Measurements from ENCODE around the gene ERO1A. TPM values are rescaled to one million over a fixed set of nuclear protein-coding genes. Genes with fewer than 3 reads are reported as not detected.
"Not testable (repeated sequence)": the region's sequence is repeated elsewhere in the genome, so short reads cannot be mapped to it uniquely, and the experiment has no call there.

The ERO1A gene, protein sequence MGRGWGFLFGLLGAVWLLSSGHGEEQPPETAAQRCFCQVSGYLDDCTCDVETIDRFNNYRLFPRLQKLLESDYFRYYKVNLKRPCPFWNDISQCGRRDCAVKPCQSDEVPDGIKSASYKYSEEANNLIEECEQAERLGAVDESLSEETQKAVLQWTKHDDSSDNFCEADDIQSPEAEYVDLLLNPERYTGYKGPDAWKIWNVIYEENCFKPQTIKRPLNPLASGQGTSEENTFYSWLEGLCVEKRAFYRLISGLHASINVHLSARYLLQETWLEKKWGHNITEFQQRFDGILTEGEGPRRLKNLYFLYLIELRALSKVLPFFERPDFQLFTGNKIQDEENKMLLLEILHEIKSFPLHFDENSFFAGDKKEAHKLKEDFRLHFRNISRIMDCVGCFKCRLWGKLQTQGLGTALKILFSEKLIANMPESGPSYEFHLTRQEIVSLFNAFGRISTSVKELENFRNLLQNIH
- 30.2 TPM for total RNA-seq

GRCh38 chr14:52695481-52696091 lies at the start of gene ERO1A:
Gene ERO1A (minus strand): TSS chr14:52695558. CDS start chr14:52695481, 77 bp downstream.
- DNase-seq (ENCODE audit: low read depth in 2 of 3, low spot score in 2 of 3), result peak; percentile 30 to 80 (median 69)

GRCh38 chr14:52741865-52742264 lies 46.5 kb upstream of the ERO1A start:
- DNase-seq (ENCODE audit: low read depth in 2 of 3, low spot score in 2 of 3), result peak; percentile 10 to 18 (median 12)

- DNase-seq (ENCODE audit: low read depth in 2 of 3, low spot score in 2 of 3), result no peak
These were observed 45.4 kb upstream of the ERO1A start for GRCh38 chr14:52740751-52741150.

DNA sequence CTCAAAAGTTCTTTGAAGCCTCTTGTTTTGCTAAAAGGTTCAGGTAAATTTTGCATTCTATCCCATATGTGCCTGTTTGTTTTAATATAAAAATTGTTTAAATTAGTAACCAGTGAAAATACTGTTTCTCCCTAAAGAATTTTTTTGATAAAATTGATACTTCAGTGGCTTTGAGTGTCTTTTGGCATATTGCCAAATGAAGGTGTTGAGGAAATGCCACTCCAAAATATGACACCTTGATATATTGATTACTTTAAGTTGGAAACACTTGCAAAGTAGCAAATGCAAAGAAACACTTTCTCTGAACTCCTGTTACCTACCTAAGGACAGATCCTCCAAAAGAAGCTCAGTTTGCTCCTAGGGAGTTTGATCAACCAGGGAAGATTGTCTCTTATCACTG lies 43.1 kb upstream of the ERO1A start:
- no peak for DNase-seq (ENCODE audit: low read depth in 2 of 3, low spot score in 2 of 3)

DNA sequence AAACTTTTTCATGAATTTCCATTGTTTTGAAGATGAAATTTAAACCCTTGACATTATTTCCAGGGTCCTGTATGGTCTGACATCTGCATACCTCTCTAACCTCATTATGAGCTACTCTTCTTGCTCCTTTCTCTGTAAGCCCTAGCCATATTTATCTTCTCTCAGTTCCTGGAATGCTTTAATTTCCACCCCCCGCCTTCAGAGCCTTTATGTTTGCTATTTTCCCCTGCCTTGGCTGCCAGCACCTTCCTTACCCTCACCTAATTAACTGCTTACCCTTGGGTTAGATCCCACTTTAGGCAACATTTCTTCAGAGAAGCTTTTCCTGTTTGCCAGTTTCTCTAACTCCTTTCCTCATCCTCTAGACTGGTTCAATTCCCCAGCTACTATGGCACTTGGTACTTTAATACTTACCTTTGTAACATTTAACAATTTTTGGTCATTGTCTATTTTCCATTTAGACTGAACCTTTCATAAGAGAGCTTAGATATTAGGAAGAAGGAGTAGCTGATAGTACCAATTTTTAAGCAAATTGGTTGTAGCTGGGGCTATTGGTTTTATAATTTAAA lies 40.6 kb upstream of the ERO1A start:
- no peak for DNase-seq (ENCODE audit: low read depth in 2 of 3, low spot score in 2 of 3)

DNA sequence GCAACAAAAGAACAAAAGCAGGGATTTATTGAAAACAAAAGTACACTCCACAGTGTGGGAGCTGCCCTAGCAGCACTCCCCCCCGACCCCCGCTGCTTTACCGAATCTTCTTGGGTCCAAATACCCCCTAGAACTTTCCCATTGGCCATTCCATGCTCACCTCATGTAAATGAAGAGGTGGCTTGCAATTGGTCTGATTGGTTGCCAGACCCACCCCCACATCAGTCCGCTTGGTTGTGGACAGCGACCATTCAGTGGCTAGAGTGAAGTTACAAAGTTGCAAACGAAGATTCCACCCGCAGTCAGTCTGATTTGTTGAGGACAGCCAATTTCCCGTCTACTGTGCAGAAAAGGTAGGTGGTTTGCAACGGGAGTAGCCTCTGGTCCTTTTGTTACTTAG lies 38.5 kb upstream of the ERO1A start:
- DNase-seq (ENCODE audit: low read depth in 2 of 3, low spot score in 2 of 3), result no peak

- DNase-seq (ENCODE audit: low read depth in 2 of 3, low spot score in 2 of 3), result peak in 1 of 3 donors; percentile 13
These were observed 35.4 kb upstream of the ERO1A start for GRCh38 chr14:52730709-52731111.

- DNase-seq (ENCODE audit: low read depth in 2 of 3, low spot score in 2 of 3), result peak; percentile 96 to 98 (median 98)
These were observed 34.8 kb upstream of the ERO1A start, which contains the start of gene STYX for GRCh38 chr14:52729925-52730708. Gene STYX (plus strand): TSS chr14:52730166. CDS start chr14:52730475, 309 bp downstream.

DNA sequence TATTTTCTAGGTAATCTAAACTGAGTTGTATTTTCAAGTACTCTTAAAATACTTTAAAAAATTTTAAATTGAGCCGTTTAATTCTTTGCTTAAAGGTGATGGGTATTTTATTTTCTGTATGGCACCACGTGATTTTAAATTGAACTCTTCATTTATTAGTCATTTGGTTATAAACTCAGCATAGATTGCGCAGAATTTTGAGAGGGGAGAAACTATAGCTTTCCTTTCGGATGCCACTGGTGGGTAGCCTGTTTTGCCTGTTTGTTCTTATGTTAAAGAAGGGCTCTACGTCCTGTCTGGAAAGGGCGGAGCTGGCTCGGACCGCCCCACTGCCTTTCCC lies 34.2 kb upstream of the ERO1A start:
- no peak for DNase-seq (ENCODE audit: low read depth in 2 of 3, low spot score in 2 of 3)

GRCh38 chr14:52729035-52729434 lies 33.7 kb upstream of the ERO1A start:
- not testable (repeated sequence) for DNase-seq (ENCODE audit: low read depth in 2 of 3, low spot score in 2 of 3)

DNA sequence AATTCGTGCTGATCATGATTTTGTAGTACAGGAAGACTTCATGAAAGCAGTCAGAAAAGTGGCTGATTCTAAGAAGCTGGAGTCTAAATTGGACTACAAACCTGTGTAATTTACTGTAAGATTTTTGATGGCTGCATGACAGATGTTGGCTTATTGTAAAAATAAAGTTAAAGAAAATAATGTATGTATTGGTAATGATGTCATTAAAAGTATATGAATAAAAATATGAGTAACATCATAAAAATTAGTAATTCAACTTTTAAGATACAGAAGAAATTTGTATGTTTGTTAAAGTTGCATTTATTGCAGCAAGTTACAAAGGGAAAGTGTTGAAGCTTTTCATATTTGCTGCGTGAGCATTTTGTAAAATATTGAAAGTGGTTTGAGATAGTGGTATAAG lies 32.2 kb upstream of the ERO1A start:
- DNase-seq (ENCODE audit: low read depth in 2 of 3, low spot score in 2 of 3), result not testable (repeated sequence)

GRCh38 chr14:52724360-52724644 lies 28.9 kb upstream of the ERO1A start:
- no peak for DNase-seq (ENCODE audit: low read depth in 2 of 3, low spot score in 2 of 3)

GRCh38 chr14:52723514-52724359 lies 28.4 kb upstream of the ERO1A start:
- DNase-seq (ENCODE audit: low read depth in 2 of 3, low spot score in 2 of 3), result no peak

DNA sequence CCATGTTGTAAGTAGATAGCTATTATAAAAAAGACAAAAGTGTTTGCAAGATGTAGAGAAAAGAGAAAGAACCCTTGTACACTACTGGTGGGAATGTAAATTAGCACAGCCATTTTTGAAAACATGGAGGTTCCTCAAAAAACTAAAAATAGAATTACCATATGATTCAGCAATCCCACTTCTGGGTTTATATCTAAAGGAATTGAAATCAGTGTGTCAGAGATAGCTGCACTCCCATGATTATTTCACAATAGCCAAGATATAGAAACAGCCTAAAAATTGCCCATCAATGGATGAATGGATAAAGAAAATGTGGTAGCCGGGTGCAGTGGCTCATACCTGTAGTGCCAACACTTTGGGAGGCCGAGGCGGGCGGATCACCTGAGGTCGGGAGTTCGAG lies 20.8 kb upstream of the ERO1A start:
- no peak for DNase-seq (ENCODE audit: low read depth in 2 of 3, low spot score in 2 of 3)

DNA sequence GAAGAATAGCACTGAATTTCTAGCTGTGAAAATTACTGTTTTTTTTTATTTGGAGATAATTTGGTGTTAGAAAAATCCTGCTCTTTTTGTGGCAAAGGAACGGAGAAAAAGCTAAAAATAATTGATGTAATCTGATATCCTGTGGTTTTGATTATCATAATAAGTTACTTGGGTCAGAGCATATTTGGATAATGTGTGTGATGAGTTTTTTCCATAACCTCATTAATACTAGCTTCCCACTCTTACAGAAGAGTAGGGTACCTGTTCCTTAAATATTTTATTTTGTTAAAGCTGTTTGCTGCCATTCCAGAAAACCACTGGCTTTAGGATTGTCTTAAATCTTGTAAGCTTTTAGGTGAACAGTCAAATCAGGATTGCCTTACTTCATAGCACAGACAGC lies 16.3 kb upstream of the ERO1A start:
- DNase-seq (ENCODE audit: low read depth in 2 of 3, low spot score in 2 of 3), result no peak

DNA sequence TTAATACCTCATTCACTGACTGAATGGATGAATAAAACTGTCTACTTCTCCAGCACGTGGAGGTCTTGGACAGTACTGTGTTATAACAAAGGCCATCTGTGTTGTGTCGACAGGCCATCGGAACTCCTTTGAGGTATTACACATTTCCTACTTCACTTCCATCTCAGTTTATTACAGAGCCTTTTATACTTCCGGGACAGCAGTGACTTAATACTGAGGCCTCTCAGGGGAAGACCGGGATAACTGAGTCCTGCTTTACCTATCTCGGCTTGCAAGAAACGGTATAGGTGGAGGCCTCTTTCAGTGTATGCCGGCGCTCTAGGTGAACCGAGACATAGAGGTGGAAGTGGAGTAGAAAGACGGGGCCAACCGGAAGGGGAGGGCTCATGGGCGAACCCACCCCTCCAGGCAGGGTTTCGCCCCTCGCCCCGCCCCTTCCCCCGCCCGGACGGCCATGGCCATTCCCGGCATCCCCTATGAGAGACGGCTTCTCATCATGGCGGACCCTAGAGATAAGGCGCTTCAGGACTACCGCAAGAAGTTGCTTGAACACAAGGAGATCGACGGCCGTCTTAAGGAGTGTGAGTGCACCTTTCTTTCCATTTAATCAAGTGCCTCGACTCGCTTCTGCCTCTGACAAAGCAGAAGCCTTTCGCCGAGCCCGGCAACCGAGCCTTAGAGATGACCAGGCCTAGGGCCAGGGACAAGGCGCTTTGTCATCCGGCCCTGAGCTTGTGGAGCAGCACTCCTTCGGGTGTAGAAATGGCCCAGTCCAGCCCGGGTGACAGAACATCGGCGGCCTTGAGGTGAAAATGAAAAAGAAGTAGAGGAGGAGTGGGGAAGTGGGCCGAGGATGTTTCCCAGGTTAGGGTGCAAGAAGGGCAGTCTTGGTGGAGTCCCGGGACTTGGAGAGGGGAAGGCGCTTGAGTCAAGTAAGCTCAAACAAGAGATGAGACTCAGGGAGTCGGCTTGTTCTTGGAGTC lies 11.7 kb upstream of the ERO1A start, which contains the start of gene PSMC6:
Gene PSMC6, plus strand, starts transcription at position 477 of the 983 bp plus-strand sequence. Its CDS starts 20 bp downstream, at position 497.
- DNase-seq (ENCODE audit: low read depth in 2 of 3, low spot score in 2 of 3), result peak; percentile 84 to 96 (median 93)

DNA sequence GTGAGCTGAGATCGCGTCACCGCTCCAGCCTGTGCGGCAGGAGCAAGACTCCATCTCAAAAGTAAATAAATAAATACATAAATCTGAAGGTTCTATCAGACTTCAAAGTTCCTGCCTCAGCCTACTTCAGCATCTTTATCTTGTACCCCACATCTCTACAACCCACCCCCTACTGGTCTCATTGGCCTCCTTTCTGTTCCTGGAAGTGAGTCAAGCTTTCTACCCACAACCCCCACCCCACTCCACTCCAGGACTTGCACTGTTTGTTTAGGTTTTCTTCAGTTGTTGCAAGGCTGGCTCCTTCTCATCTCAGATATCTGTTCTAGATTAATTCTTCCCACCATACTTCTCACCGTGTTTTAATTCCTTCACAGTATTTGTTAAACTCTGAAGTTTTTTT lies 10.9 kb upstream of the ERO1A start:
- peak in 2 of 3 donors; percentile 53 to 57 for DNase-seq (ENCODE audit: low read depth in 2 of 3, low spot score in 2 of 3)

DNA sequence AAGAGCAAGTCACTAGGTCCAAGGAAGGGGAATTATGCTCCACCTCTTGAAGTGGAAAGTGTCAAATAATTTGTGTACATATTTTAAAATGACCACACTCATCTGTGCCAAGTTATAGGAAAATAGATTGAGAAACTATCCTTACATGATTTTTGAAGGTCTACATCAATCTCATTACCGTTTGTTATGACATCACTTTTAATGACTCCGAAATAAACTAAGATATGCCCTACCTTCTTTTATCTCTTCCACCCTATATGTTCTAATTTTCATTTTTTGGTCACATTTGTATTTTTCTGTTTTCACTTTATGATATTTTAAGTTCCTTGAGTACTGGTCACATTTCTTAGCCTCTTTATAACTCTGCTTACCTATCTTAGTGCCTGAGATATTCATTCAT lies 8.3 kb upstream of the ERO1A start:
- DNase-seq (ENCODE audit: low read depth in 2 of 3, low spot score in 2 of 3), result no peak

GRCh38 chr14:52703225-52703624 lies 7.9 kb upstream of the ERO1A start:
- no peak for DNase-seq (ENCODE audit: low read depth in 2 of 3, low spot score in 2 of 3)

Measured in hematopoietic multipotent progenitor cell (in vitro differentiated cells).